Measurements from ENCODE around the gene SMPDL3B.

Gene SMPDL3B

GRCh38 chr1:27889506-27889905 lies 45.3 kb upstream of the SMPDL3B start:
- DNase-seq (ENCODE audit: low read depth), result no peak
- no peak overlapping the region for H3K4me3 ChIP-seq (ENCODE audit: control insufficient read depth, low read depth, low read length)
- no peak for TF ChIP-seq CTCF (IDR thresholded peaks at IDR 0.05; ENCODE audit: control insufficient read depth, insufficient read depth, low read depth, low read length, missing control alignments)

GRCh38 chr1:27891196-27891889 lies 43.5 kb upstream of the SMPDL3B start:
- H3K4me3 ChIP-seq (ENCODE audit: control insufficient read depth, low read depth, low read length), result no peak overlapping the region
- no peak for TF ChIP-seq CTCF (IDR thresholded peaks at IDR 0.05; ENCODE audit: control insufficient read depth, insufficient read depth, low read depth, low read length, missing control alignments)
- no peak for DNase-seq (ENCODE audit: low read depth)

- no peak overlapping the region for H3K4me3 ChIP-seq (ENCODE audit: control insufficient read depth, low read depth, low read length)
- no peak for TF ChIP-seq CTCF (IDR thresholded peaks at IDR 0.05; ENCODE audit: control insufficient read depth, insufficient read depth, low read depth, low read length, missing control alignments)
- DNase-seq (ENCODE audit: low read depth), result no peak
These were observed 40.3 kb upstream of the SMPDL3B start for GRCh38 chr1:27894521-27894920.

DNA sequence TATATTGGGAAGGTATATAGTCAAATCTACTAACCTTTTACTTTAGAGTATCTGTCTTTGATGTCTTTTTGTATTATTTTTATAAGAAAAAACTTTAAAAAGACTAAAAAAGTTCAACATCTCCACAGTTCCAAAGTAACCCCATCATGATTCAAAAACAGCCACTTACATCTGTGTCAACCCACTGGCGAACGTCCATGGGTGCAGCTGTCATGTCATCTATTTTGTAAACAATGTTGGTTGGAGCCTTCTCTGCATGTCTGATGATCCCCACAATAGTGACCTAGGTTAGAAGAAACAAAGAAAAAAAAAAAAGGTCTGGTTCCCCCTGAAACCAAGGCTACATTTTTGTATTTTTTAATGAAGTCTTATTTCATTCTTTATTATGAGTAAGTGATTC lies 28.0 kb upstream of the SMPDL3B start:
- DNase-seq (ENCODE audit: low read depth), result no peak
- TF ChIP-seq CTCF (IDR thresholded peaks at IDR 0.05; ENCODE audit: control insufficient read depth, insufficient read depth, low read depth, low read length, missing control alignments), result no peak

GRCh38 chr1:27912429-27912828 lies 22.4 kb upstream of the SMPDL3B start:
- no peak overlapping the region for H3K4me3 ChIP-seq (ENCODE audit: control insufficient read depth, low read depth, low read length)
- DNase-seq (ENCODE audit: low read depth), result no peak
- no peak for TF ChIP-seq CTCF (IDR thresholded peaks at IDR 0.05; ENCODE audit: control insufficient read depth, insufficient read depth, low read depth, low read length, missing control alignments)

More for the DNA sequence above, 28.0 kb upstream of the SMPDL3B start:
- H3K4me3 ChIP-seq (ENCODE audit: control insufficient read depth, low read depth, low read length), result no peak overlapping the region

DNA sequence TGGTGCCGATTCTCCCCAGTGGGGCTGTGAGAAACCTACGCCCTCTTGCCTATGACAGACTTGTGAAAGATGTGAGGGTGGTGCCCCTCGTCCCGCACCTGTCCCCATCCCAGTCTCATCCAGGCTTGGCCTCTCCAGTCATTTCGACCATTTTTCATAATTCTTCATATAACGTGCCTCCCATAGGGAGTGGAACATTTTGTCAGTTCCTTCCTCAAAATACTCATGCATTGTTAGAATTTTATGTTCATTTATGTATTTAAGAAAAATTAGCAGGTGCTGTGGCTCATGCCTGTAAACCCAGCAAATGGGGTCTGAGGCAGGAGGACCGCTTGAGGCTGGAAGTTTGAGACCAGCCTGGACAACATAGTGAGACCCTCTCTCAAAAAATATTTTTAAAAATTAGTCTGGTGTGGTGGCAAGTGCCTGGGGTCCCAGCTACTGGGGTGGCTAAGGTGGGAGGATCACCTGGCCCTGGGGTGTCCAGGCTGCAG lies 19.7 kb upstream of the SMPDL3B start:
- TF ChIP-seq CTCF (IDR thresholded peaks at IDR 0.05; ENCODE audit: control insufficient read depth, insufficient read depth, low read depth, low read length, missing control alignments), result no peak
- H3K4me3 ChIP-seq (ENCODE audit: control insufficient read depth, low read depth, low read length), result no peak overlapping the region; the same call in 1 of the 2 replicates
- no peak for DNase-seq (ENCODE audit: low read depth)
